ENCODE data around the gene KEL.

Gene KEL

DNA sequence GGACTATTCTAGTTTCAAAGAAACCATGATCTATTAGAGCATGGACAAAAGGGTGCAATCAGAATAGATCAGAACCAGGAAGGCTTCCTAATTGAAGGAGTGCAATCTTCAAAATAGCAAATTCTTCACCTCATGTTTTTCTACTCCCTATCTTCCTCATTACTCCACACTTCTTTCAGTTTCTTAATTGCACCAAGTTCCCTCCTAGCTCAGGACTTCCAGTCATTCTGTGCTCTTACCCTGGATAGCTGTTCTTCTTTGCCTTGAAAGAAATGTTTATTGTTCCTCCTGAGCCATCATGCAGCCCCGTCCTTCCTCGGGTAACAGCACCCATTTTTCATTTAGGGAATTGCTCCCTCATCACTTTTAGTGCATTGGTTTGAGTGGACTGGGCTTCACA, 51.7 kb downstream of the KEL start:
- TF ChIP-seq, protein P1, sequence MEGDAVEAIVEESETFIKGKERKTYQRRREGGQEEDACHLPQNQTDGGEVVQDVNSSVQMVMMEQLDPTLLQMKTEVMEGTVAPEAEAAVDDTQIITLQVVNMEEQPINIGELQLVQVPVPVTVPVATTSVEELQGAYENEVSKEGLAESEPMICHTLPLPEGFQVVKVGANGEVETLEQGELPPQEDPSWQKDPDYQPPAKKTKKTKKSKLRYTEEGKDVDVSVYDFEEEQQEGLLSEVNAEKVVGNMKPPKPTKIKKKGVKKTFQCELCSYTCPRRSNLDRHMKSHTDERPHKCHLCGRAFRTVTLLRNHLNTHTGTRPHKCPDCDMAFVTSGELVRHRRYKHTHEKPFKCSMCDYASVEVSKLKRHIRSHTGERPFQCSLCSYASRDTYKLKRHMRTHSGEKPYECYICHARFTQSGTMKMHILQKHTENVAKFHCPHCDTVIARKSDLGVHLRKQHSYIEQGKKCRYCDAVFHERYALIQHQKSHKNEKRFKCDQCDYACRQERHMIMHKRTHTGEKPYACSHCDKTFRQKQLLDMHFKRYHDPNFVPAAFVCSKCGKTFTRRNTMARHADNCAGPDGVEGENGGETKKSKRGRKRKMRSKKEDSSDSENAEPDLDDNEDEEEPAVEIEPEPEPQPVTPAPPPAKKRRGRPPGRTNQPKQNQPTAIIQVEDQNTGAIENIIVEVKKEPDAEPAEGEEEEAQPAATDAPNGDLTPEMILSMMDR (conservative IDR thresholded peaks at IDR 0.05; ENCODE audit: low read length) = no peak
- H3K4me3 ChIP-seq (ENCODE audit: low read length) = no peak overlapping the region
- no peak for DNase-seq (ENCODE audit: low read depth)

DNA sequence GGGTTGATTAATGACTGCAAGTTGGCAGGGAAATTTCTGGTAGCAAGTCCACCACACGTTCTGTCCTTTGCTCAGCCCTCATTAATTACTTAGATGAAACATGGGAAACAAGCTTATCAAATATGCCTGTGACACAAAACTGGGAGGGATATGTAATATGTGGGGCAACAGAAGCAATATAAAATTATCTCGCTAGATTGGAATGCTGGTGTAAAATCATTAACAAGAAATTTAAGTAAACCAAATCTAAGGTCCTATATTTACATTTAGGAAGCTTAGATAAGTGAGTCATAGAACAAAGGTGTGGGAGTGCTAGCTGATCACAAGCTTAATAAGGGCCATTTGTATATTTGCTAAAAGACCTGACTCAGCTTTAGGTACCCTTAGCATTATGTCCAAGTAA, 52.1 kb downstream of the KEL start:
- H3K4me3 ChIP-seq (ENCODE audit: low read length) = no peak overlapping the region
- DNase-seq (ENCODE audit: low read depth) = no peak
- TF ChIP-seq, protein P1 (conservative IDR thresholded peaks at IDR 0.05; ENCODE audit: low read length) = no peak

DNA sequence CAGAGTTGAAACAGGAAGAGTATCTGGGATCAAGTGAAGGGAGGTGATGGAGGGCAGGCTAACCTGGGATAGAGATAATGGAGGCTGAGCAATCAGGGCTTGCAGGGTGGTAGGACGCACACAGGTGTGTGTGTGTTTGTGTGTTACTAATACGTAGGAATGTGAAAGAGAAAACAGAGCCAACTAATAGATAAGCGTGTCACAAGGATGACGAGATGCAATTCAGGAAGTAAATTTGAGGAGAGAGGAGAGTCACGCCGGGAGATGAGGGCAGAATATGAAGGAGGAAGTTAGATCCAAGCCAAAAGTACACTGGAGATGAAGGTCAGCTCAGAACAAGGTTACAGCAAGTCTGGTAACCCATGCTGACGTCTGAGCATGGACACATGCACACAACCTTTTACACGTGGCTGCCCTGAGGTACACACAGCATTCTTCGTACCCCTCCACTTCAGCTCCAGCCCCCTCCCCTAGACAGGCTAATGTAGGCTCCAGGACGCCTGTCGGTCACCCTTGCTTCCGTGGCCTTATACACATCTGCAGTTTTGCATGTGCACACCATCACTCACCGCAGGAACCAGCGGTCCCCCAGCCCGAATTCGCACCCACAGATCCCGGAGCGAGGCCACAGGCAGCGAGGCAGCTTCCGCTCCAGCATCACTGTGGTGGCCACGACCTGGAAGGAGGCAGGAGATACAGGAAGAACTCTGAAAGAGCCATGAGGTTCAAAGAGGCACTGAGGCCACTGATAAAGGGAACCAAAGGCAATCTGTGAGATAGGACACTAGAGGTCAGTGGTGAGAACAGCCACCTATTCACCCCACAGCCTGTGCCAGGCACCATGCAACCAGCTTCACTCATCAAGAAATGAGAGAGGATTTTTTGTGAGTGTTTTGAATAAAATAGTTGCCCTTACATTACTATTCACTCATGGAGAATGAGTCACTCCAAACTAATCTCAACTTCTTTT, 53.0 kb downstream of the KEL start:
- no peak overlapping the region for H3K4me3 ChIP-seq (ENCODE audit: low read length)
- TF ChIP-seq, protein P1 (conservative IDR thresholded peaks at IDR 0.05; ENCODE audit: low read length) = peak; percentile 38
- peak; percentile 6 for DNase-seq (ENCODE audit: low read depth)

DNA sequence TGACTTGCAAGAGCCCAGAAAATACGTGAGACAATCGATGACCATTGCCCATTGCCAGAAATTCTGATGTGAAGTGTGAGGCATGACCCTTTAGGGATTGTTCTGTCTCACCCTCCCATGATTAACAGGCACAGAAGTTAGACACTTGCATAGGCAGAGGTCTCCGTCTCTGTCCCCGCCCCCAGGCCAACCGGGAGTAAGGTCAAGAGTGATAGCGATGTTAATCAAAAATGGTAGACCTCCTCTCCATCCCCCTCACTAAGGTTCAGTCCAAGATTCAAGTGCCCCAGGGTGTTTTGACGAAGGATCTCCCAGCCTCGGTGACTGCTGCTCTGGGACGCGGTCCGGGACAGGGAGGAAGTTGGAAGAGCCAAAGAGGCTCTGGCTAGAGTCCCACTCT, 53.9 kb downstream of the KEL start:
- no peak for DNase-seq (ENCODE audit: low read depth)
- H3K4me3 ChIP-seq (ENCODE audit: low read length) = no peak overlapping the region
- TF ChIP-seq, protein P1 (conservative IDR thresholded peaks at IDR 0.05; ENCODE audit: low read length) = no peak

DNA sequence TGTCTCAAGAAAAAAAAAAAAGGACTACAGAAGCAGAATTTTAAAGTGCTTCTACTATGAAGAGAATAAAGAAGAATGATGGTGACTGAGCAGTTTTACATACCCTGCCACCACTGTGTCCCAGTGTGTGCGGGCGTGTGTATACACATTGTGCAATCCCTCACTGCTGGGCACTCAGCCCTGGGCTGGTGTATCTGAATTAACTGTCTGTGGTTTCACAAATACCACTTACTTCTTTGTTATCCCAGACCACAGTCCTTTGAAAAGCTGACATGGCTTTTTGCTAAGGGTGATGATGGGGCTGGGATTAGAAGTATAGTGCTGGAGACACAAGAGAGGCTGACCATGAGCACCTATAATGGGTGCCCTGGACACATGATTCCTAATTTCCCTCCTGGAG, 55.5 kb downstream of the KEL start:
- no peak overlapping the region for H3K4me3 ChIP-seq (ENCODE audit: low read length)
- TF ChIP-seq, protein P1 (conservative IDR thresholded peaks at IDR 0.05; ENCODE audit: low read length) = no peak
- DNase-seq (ENCODE audit: low read depth) = no peak

GRCh38 chr7:142905759-142906158, 56.4 kb downstream of the KEL start:
- TF ChIP-seq, protein P1 (conservative IDR thresholded peaks at IDR 0.05; ENCODE audit: low read length) = no peak
- no peak overlapping the region for H3K4me3 ChIP-seq (ENCODE audit: low read length)
- DNase-seq (ENCODE audit: low read depth) = no peak

DNA sequence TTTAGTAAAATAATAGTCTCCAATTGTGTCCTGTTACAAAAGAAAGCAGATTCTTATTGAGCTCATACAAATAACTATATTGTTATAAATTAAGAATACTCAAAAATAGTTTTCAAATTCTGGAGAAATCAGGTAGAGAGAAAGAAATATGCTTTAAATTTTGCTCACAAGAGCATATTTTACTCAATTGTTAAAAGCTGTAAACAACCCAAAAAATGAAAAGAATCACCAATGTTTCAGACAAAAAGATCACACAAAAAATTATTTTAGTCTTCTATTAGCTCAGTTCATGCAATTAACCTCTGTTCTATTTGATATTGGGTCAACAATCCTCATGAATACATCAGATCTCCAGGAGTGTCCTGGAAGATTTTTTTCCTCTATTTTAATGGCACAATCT, 58.0 kb downstream of the KEL start:
- no peak overlapping the region for H3K4me3 ChIP-seq (ENCODE audit: low read length)
- TF ChIP-seq, protein P1 (conservative IDR thresholded peaks at IDR 0.05; ENCODE audit: low read length) = no peak
- no peak for DNase-seq (ENCODE audit: low read depth)
